IPS-NIHi7 (cell line): ENCODE results near the gene STRAP.
"Not testable (repeated sequence)": the region's sequence is repeated elsewhere in the genome, so short reads cannot be mapped to it uniquely, and the experiment has no call there.

Source experiments
- DNase-seq: peaks from one replicate; pipeline ENCODE4 v3.0.0; 2012; ENCODE audit warnings: mixed read lengths; ENCODE audit errors: extremely low spot score

Gene STRAP

GRCh38 chr12:15868186-15868585, 14.0 kb upstream of the STRAP start:
- DNase-seq, result no peak

- DNase-seq, result no peak
These were observed 8.6 kb upstream of the STRAP start for GRCh38 chr12:15873556-15873955.

- not testable (repeated sequence) for DNase-seq
These were observed 7.5 kb upstream of the STRAP start for GRCh38 chr12:15874556-15875145.

- DNase-seq, result no peak
These were observed 6.3 kb upstream of the STRAP start for GRCh38 chr12:15875863-15876262.

- no peak for DNase-seq
These were observed 2.8 kb upstream of the STRAP start for GRCh38 chr12:15879413-15879812.

- no peak for DNase-seq
These were observed 1.5 kb upstream of the STRAP start for GRCh38 chr12:15880721-15881120.

GRCh38 chr12:15883536-15883935, 1.3 kb downstream of the STRAP start:
- DNase-seq, result no peak

- no peak for DNase-seq
These were observed 4.3 kb downstream of the STRAP start for GRCh38 chr12:15886372-15887042.

- no peak for DNase-seq
These were observed 5.0 kb downstream of the STRAP start for GRCh38 chr12:15887043-15887817.

- DNase-seq, result no peak
These were observed 10.6 kb downstream of the STRAP start for GRCh38 chr12:15892645-15893259.

- DNase-seq, result no peak
These were observed 11.1 kb downstream of the STRAP start for GRCh38 chr12:15893260-15893659.

- no peak for DNase-seq
These were observed 14.7 kb downstream of the STRAP start for GRCh38 chr12:15896867-15897266.

GRCh38 chr12:15897433-15897832, 15.2 kb downstream of the STRAP start:
- no peak for DNase-seq

GRCh38 chr12:15899282-15899870, 17.2 kb downstream of the STRAP start:
- DNase-seq, result no peak

GRCh38 chr12:15904378-15904920, 22.3 kb downstream of the STRAP start:
- DNase-seq, result no peak

GRCh38 chr12:15910468-15910863, 28.3 kb downstream of the STRAP start:
- no peak for DNase-seq

GRCh38 chr12:15910864-15911721, 28.9 kb downstream of the STRAP start, which contains the start of gene DERA:
DERA (plus strand) TSS chr12:15911332; CDS start chr12:15911384, 52 bp downstream.
- peak; percentile 88 for DNase-seq

GRCh38 chr12:15911931-15912330, 29.7 kb downstream of the STRAP start:
- DNase-seq, result not testable (repeated sequence)

- not testable (repeated sequence) for DNase-seq
These were observed 31.9 kb downstream of the STRAP start for GRCh38 chr12:15914131-15914530.

GRCh38 chr12:15918066-15918465, 35.9 kb downstream of the STRAP start:
- no peak for DNase-seq

- no peak for DNase-seq
These were observed 37.2 kb downstream of the STRAP start for GRCh38 chr12:15919418-15919817.
